Smooth muscle cell (in vitro differentiated cells): Measurements from ENCODE around the gene NECTIN1. TPM values are rescaled to one million over a fixed set of nuclear protein-coding genes. Genes with fewer than 3 reads are reported as not detected.

ENCODE experiments used
- DNase-seq: peaks from one replicate; lab custom pipeline; 2025; ENCODE audit not compliant: unreplicated experiment; lab: John Stamatoyannopoulos, UW
- H2AFZ ChIP-seq: fragments of 200-600 bp; sonication (generic); 2 replicates; pipeline ENCODE4 v1.6.0; 2016; ENCODE audit warnings: antibody characterized with exemption, low read depth, mild to moderate bottlenecking
- H3F3A ChIP-seq: fragments of 200-600 bp; sonication (generic); 2 replicates; pipeline ENCODE4 v1.6.0; 2017; ENCODE audit warnings: antibody characterized with exemption, low read depth
- H3K27ac ChIP-seq: fragments of 200-600 bp; sonication (generic); 2 replicates; pipeline ENCODE4 v1.5.1; 2016; ENCODE audit warnings: low read depth, mild to moderate bottlenecking
- H3K27me3 ChIP-seq: fragments of 200-600 bp; sonication (generic); 2 replicates; pipeline ENCODE4 v1.6.1; 2016; ENCODE audit warnings: low read depth, mild to moderate bottlenecking
- H3K36me3 ChIP-seq: fragments of 200-600 bp; sonication (generic); 2 replicates; pipeline ENCODE4 v1.5.1; 2016; ENCODE audit warnings: low read depth
- H3K4me1 ChIP-seq: fragments of 200-600 bp; sonication (generic); 2 replicates; pipeline ENCODE4 v1.5.1; 2016; ENCODE audit warnings: low read depth
- H3K4me2 ChIP-seq: fragments of 200-600 bp; sonication (generic); 2 replicates; pipeline ENCODE4 v1.6.0; 2016; ENCODE audit warnings: mild to moderate bottlenecking
- H3K4me3 ChIP-seq: fragments of 200-600 bp; sonication (generic); 2 replicates; pipeline ENCODE4 v1.5.1; 2016; ENCODE audit warnings: mild to moderate bottlenecking
- H3K79me2 ChIP-seq: fragments of 200-600 bp; sonication (generic); 2 replicates; pipeline ENCODE4 v1.6.0; 2016; ENCODE audit warnings: low read depth, mild to moderate bottlenecking
- H3K9ac ChIP-seq: fragments of 200-600 bp; sonication (generic); 2 replicates; pipeline ENCODE4 v1.6.0; 2016; ENCODE audit warnings: low read depth
- H3K9me3 ChIP-seq: fragments of 200-600 bp; sonication (generic); replicated peaks from 2 replicates; pipeline ENCODE4 v1.5.1; 2016; ENCODE audit warnings: low read depth
- H4K20me1 ChIP-seq: fragments of 200-600 bp; sonication (generic); 2 replicates; pipeline ENCODE4 v1.6.0; 2016; ENCODE audit warnings: low read depth
- CTCF ChIP-seq: fragments of 200-600 bp; sonication (generic); IDR thresholded peaks from 2 replicates; pipeline ENCODE4 v1.5.1; 2017; ENCODE audit warnings: borderline replicate concordance, mild to moderate bottlenecking, antibody characterized with exemption; ENCODE audit not compliant: insufficient read depth, poor library complexity, severe bottlenecking
- WGBS: methylation state at CpG from one replicate; pipeline ENCODE4 v1.1.7; 2016; ENCODE audit warnings: low lambda C conversion rate; 5-methylcytosine and 5-hydroxymethylcytosine counted together
- polyA plus RNA-seq: library from polyadenylated mRNA; unstranded; fragments of >200 nt; fragmentation: Nextera tagmentation; extraction: Ambion mirVana; gene quantifications from 2 replicates; pipeline ENCODE4 v1.2.1, GENCODE V29; 2016
- total RNA-seq: library from RNA; depleted of rRNA; stranded (reverse); fragments of >200 nt; gene quantifications from 2 replicates; pipeline ENCODE4 v1.2.3, GENCODE V29; 2014

Gene NECTIN1
- total and polyA plus RNA-seq, 2 experiments from 2014 or later = 4.9 to 10.1 TPM

GRCh38 chr11:119625206-119625978 is 103.6 kb downstream of the NECTIN1 start:
- no peaks in the 10 kb centered on the region for H3K36me3 ChIP-seq
- H4K20me1 ChIP-seq = no peaks in the 10 kb centered on the region
- WGBS = 62% methylated on average over 19 of the region's 19 CpGs
- no peak overlapping the region for H3K4me2 ChIP-seq
- no peaks in the 10 kb centered on the region for H3F3A ChIP-seq
- peaks cover 24% of the 10 kb centered on the region for H3K4me1 ChIP-seq
- no peak for DNase-seq
- H3K9ac ChIP-seq = no peak overlapping the region
- no peaks in the 10 kb centered on the region for H3K79me2 ChIP-seq
- no peak overlapping the region for H2AFZ ChIP-seq
- no peaks in the 10 kb centered on the region for H3K27me3 ChIP-seq
- TF ChIP-seq CTCF = no peak
- no peak overlapping the region for H3K4me3 ChIP-seq
- no peak overlapping the region for H3K27ac ChIP-seq
- no peaks in the 10 kb centered on the region for H3K9me3 ChIP-seq

- no peak overlapping the region for H3K27ac ChIP-seq
- no peaks in the 10 kb centered on the region for H3K36me3 ChIP-seq
- H3K4me3 ChIP-seq = no peak overlapping the region
- no peak overlapping the region for H2AFZ ChIP-seq
- 90% methylated on average over 6 of the region's 6 CpGs for WGBS
- no peaks in the 10 kb centered on the region for H3K27me3 ChIP-seq
- DNase-seq = no peak
- H3K79me2 ChIP-seq = no peaks in the 10 kb centered on the region
- H4K20me1 ChIP-seq = no peaks in the 10 kb centered on the region
- H3K4me1 ChIP-seq = peaks cover 24% of the 10 kb centered on the region
- no peak for TF ChIP-seq CTCF
- no peaks in the 10 kb centered on the region for H3K9me3 ChIP-seq
- no peaks in the 10 kb centered on the region for H3F3A ChIP-seq
- H3K9ac ChIP-seq = no peak overlapping the region
- no peak overlapping the region for H3K4me2 ChIP-seq
These were observed 104.4 kb downstream of the NECTIN1 start for GRCh38 chr11:119624629-119625028.

- Histone ChIP-seq H3K36me3 (no peaks in the 10 kb centered on the region), H3K4me2 (no peak overlapping the region)
- 29% methylated on average over 8 of the region's 9 CpGs for WGBS
These were observed 104.8 kb downstream of the NECTIN1 start for GRCh38 chr11:119624102-119624615.

More at GRCh38 chr11:119624102-119624615, 104.8 kb downstream of the NECTIN1 start:
- peaks cover 24% of the 10 kb centered on the region for H3K4me1 ChIP-seq
- peak; percentile 59 for TF ChIP-seq CTCF
- H4K20me1 ChIP-seq = no peaks in the 10 kb centered on the region
- no peak overlapping the region for H3K27ac ChIP-seq
- H2AFZ ChIP-seq = no peak overlapping the region
- no peak for DNase-seq
- H3K9me3 ChIP-seq = no peaks in the 10 kb centered on the region
- no peaks in the 10 kb centered on the region for H3K79me2 ChIP-seq
- no peak overlapping the region for H3K9ac ChIP-seq
- no peaks in the 10 kb centered on the region for H3K27me3 ChIP-seq
- H3K4me3 ChIP-seq = no peak overlapping the region
- H3F3A ChIP-seq = no peaks in the 10 kb centered on the region
